ENCODE measurements around the gene SLC2A13.

The SLC2A13 gene

GRCh38 chr12:40104461-40105264, 1.2 kb downstream of the SLC2A13 start:
- H3K9me3 ChIP-seq (ENCODE audit: control insufficient read depth, insufficient read depth, low read depth, low read length): no peaks in the 10 kb centered on the region
- peak overlapping the region; percentile 87 for H3K9ac ChIP-seq (ENCODE audit: low read length)
- H3K27me3 ChIP-seq (ENCODE audit: control insufficient read depth, insufficient read depth, low read length): peaks cover 9% of the 10 kb centered on the region
- no peaks in the 10 kb centered on the region for H3K36me3 ChIP-seq (ENCODE audit: control insufficient read depth, insufficient read depth, low read length)
- no peak overlapping the region for H3K27ac ChIP-seq (ENCODE audit: low read depth, low read length)
- peak overlapping the region; percentile 97 for H3K4me3 ChIP-seq (ENCODE audit: low read depth, low read length)
- peaks cover 28% of the 10 kb centered on the region for H3K4me1 ChIP-seq (ENCODE audit: control insufficient read depth, insufficient read depth, low read length)

- peak overlapping the region; percentile 97; the same call in 1 of the 2 replicates for H3K4me3 ChIP-seq (ENCODE audit: low read depth, low read length)
- H3K9ac ChIP-seq (ENCODE audit: low read length): no peak overlapping the region
- no peaks in the 10 kb centered on the region for H3K9me3 ChIP-seq (ENCODE audit: control insufficient read depth, insufficient read depth, low read depth, low read length)
- H3K36me3 ChIP-seq (ENCODE audit: control insufficient read depth, insufficient read depth, low read length): no peaks in the 10 kb centered on the region
- H3K27ac ChIP-seq (ENCODE audit: low read depth, low read length): no peak overlapping the region
- H3K27me3 ChIP-seq (ENCODE audit: control insufficient read depth, insufficient read depth, low read length): peaks cover 9% of the 10 kb centered on the region
- H3K4me1 ChIP-seq (ENCODE audit: control insufficient read depth, insufficient read depth, low read length): peaks cover 28% of the 10 kb centered on the region
These were observed 2.8 kb downstream of the SLC2A13 start for GRCh38 chr12:40103043-40103442.

- Histone ChIP-seq H3K4me1 (ENCODE audit: control insufficient read depth, insufficient read depth, low read length) (peaks cover 25% of the 10 kb centered on the region), H3K9me3 (ENCODE audit: control insufficient read depth, insufficient read depth, low read depth, low read length) (no peaks in the 10 kb centered on the region), H3K4me3 (ENCODE audit: low read depth, low read length) (no peak overlapping the region), H3K27ac (ENCODE audit: low read depth, low read length) (no peak overlapping the region), H3K9ac (ENCODE audit: low read length) (no peak overlapping the region), H3K27me3 (ENCODE audit: control insufficient read depth, insufficient read depth, low read length) (peaks cover 9% of the 10 kb centered on the region), H3K36me3 (ENCODE audit: control insufficient read depth, insufficient read depth, low read length) (no peaks in the 10 kb centered on the region)
These were observed 4.1 kb downstream of the SLC2A13 start for GRCh38 chr12:40101747-40102146.

- no peak overlapping the region for H3K27ac ChIP-seq (ENCODE audit: low read depth, low read length)
These were observed 6.4 kb downstream of the SLC2A13 start for GRCh38 chr12:40099423-40099853.

GRCh38 chr12:40098406-40099145, 7.3 kb downstream of the SLC2A13 start:
- H3K27ac ChIP-seq (ENCODE audit: low read depth, low read length): no peak overlapping the region
- no peaks in the 10 kb centered on the region for H3K36me3 ChIP-seq (ENCODE audit: control insufficient read depth, insufficient read depth, low read length)
- H3K4me3 ChIP-seq (ENCODE audit: low read depth, low read length): no peak overlapping the region
- no peaks in the 10 kb centered on the region for H3K9me3 ChIP-seq (ENCODE audit: control insufficient read depth, insufficient read depth, low read depth, low read length)
- H3K4me1 ChIP-seq (ENCODE audit: control insufficient read depth, insufficient read depth, low read length): peaks cover 8% of the 10 kb centered on the region
- no peak overlapping the region for H3K9ac ChIP-seq (ENCODE audit: low read length)
- no peaks in the 10 kb centered on the region for H3K27me3 ChIP-seq (ENCODE audit: control insufficient read depth, insufficient read depth, low read length)

More at GRCh38 chr12:40099423-40099853, 6.4 kb downstream of the SLC2A13 start:
- Histone ChIP-seq H3K9me3 (ENCODE audit: control insufficient read depth, insufficient read depth, low read depth, low read length) (no peaks in the 10 kb centered on the region), H3K4me3 (ENCODE audit: low read depth, low read length) (no peak overlapping the region), H3K4me1 (ENCODE audit: control insufficient read depth, insufficient read depth, low read length) (peaks cover 16% of the 10 kb centered on the region), H3K9ac (ENCODE audit: low read length) (no peak overlapping the region), H3K27me3 (ENCODE audit: control insufficient read depth, insufficient read depth, low read length) (no peaks in the 10 kb centered on the region), H3K36me3 (ENCODE audit: control insufficient read depth, insufficient read depth, low read length) (no peaks in the 10 kb centered on the region)

GRCh38 chr12:40093512-40093911, 12.4 kb downstream of the SLC2A13 start:
- Histone ChIP-seq H3K4me1 (ENCODE audit: control insufficient read depth, insufficient read depth, low read length) (no peaks in the 10 kb centered on the region), H3K9me3 (ENCODE audit: control insufficient read depth, insufficient read depth, low read depth, low read length) (no peaks in the 10 kb centered on the region), H3K9ac (ENCODE audit: low read length) (no peak overlapping the region), H3K27ac (ENCODE audit: low read depth, low read length) (no peak overlapping the region), H3K36me3 (ENCODE audit: control insufficient read depth, insufficient read depth, low read length) (no peaks in the 10 kb centered on the region), H3K4me3 (ENCODE audit: low read depth, low read length) (no peak overlapping the region), H3K27me3 (ENCODE audit: control insufficient read depth, insufficient read depth, low read length) (no peaks in the 10 kb centered on the region)

GRCh38 chr12:40086471-40086870, 19.4 kb downstream of the SLC2A13 start:
- peaks cover 11% of the 10 kb centered on the region for H3K9me3 ChIP-seq (ENCODE audit: control insufficient read depth, insufficient read depth, low read depth, low read length)
- H3K4me3 ChIP-seq (ENCODE audit: low read depth, low read length): no peak overlapping the region
- H3K9ac ChIP-seq (ENCODE audit: low read length): no peak overlapping the region
- no peaks in the 10 kb centered on the region for H3K36me3 ChIP-seq (ENCODE audit: control insufficient read depth, insufficient read depth, low read length)
- no peaks in the 10 kb centered on the region for H3K4me1 ChIP-seq (ENCODE audit: control insufficient read depth, insufficient read depth, low read length)
- no peak overlapping the region for H3K27ac ChIP-seq (ENCODE audit: low read depth, low read length)
- no peaks in the 10 kb centered on the region for H3K27me3 ChIP-seq (ENCODE audit: control insufficient read depth, insufficient read depth, low read length)

- Histone ChIP-seq H3K4me1 (ENCODE audit: control insufficient read depth, insufficient read depth, low read length) (no peaks in the 10 kb centered on the region), H3K9me3 (ENCODE audit: control insufficient read depth, insufficient read depth, low read depth, low read length) (peaks cover 53% of the 10 kb centered on the region), H3K9ac (ENCODE audit: low read length) (no peak overlapping the region), H3K27ac (ENCODE audit: low read depth, low read length) (no peak overlapping the region), H3K36me3 (ENCODE audit: control insufficient read depth, insufficient read depth, low read length) (no peaks in the 10 kb centered on the region), H3K27me3 (ENCODE audit: control insufficient read depth, insufficient read depth, low read length) (no peaks in the 10 kb centered on the region), H3K4me3 (ENCODE audit: low read depth, low read length) (no peak overlapping the region)
These were observed 27.6 kb downstream of the SLC2A13 start for GRCh38 chr12:40078266-40078665.

GRCh38 chr12:40075458-40075857, 30.4 kb downstream of the SLC2A13 start:
- Histone ChIP-seq H3K36me3 (ENCODE audit: control insufficient read depth, insufficient read depth, low read length) (no peaks in the 10 kb centered on the region), H3K27me3 (ENCODE audit: control insufficient read depth, insufficient read depth, low read length) (no peaks in the 10 kb centered on the region), H3K4me1 (ENCODE audit: control insufficient read depth, insufficient read depth, low read length) (no peaks in the 10 kb centered on the region), H3K9ac (ENCODE audit: low read length) (no peak overlapping the region), H3K27ac (ENCODE audit: low read depth, low read length) (no peak overlapping the region), H3K9me3 (ENCODE audit: control insufficient read depth, insufficient read depth, low read depth, low read length) (peaks cover 42% of the 10 kb centered on the region), H3K4me3 (ENCODE audit: low read depth, low read length) (no peak overlapping the region)

GRCh38 chr12:40068416-40068815, 37.5 kb downstream of the SLC2A13 start:
- Histone ChIP-seq H3K27me3 (ENCODE audit: control insufficient read depth, insufficient read depth, low read length) (no peaks in the 10 kb centered on the region), H3K9me3 (ENCODE audit: control insufficient read depth, insufficient read depth, low read depth, low read length) (no peaks in the 10 kb centered on the region), H3K36me3 (ENCODE audit: control insufficient read depth, insufficient read depth, low read length) (no peaks in the 10 kb centered on the region), H3K4me1 (ENCODE audit: control insufficient read depth, insufficient read depth, low read length) (no peaks in the 10 kb centered on the region), H3K4me3 (ENCODE audit: low read depth, low read length) (no peak overlapping the region), H3K27ac (ENCODE audit: low read depth, low read length) (no peak overlapping the region), H3K9ac (ENCODE audit: low read length) (no peak overlapping the region)

GRCh38 chr12:40065636-40066035, 40.2 kb downstream of the SLC2A13 start:
- Histone ChIP-seq H3K4me3 (ENCODE audit: low read depth, low read length) (no peak overlapping the region), H3K4me1 (ENCODE audit: control insufficient read depth, insufficient read depth, low read length) (no peaks in the 10 kb centered on the region)

More at GRCh38 chr12:40065636-40066035, 40.2 kb downstream of the SLC2A13 start:
- Histone ChIP-seq H3K27ac (ENCODE audit: low read depth, low read length) (no peak overlapping the region), H3K9ac (ENCODE audit: low read length) (no peak overlapping the region), H3K9me3 (ENCODE audit: control insufficient read depth, insufficient read depth, low read depth, low read length) (no peaks in the 10 kb centered on the region), H3K36me3 (ENCODE audit: control insufficient read depth, insufficient read depth, low read length) (no peaks in the 10 kb centered on the region), H3K27me3 (ENCODE audit: control insufficient read depth, insufficient read depth, low read length) (no peaks in the 10 kb centered on the region)
